ENCODE measurements around the gene LOXHD1. TPM values are rescaled to one million over a fixed set of nuclear protein-coding genes. Genes with fewer than 3 reads are reported as not detected.

LOXHD1 gene
- total RNA-seq, 1 experiment from 2014 or later: not detected

DNA sequence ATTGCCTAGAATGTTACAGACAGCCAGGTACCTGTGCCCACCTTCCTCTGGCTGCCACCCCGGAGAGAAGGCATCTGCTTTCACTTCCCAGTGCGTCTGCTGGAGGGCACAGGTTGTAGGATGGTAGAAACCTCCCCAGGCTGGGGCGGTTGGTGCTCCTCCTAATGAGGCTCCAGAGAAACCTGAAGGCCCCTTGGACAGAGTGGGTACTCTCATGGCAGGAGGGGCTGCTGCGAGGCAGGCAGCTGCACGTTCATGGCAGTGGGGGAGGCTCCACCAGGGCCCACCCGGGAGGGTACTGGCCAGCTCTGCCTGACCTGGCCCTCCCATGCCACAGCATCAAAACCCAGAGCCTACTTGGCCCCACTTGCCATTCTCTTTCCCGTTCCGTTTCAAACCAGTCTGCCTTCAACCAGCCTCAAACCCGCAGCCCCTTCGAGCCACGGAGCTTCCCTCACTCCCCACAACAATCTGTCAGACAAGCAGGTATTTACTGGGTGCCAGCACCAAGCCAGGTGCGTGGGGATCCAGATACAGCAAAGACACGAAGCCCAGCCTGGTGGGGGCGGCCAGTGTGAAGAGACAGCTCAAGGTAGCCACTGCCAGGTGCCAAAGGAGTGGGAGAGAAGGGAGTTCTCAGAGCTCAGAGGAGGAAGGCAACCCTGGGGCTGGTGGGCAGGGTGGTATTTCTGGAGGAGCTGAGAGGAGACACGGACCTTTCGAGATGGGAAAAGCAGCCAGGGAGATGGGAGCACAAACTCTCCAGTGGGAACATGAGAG is 229.6 kb downstream of the LOXHD1 start:
- ChIA-PET POLR2A (no interaction called here), CTCF (no interaction called here)
- no peak overlapping the region for H3K27ac Mint-ChIP-seq (ENCODE audit: unreplicated experiment)
- BruUV-seq (replicated peaks): no TSS peak
- H3K9me3 Mint-ChIP-seq (ENCODE audit: unreplicated experiment): no peaks in the 10 kb centered on the region
- H3K4me1 ChIP-seq: no peaks in the 10 kb centered on the region
- intact Hi-C loops (cut with micrococcal nuclease; ENCODE audit: unreplicated experiment): no loop called here
- H3K9me3 ChIP-seq: no peaks in the 10 kb centered on the region
- TF ChIP-seq, protein P1, sequence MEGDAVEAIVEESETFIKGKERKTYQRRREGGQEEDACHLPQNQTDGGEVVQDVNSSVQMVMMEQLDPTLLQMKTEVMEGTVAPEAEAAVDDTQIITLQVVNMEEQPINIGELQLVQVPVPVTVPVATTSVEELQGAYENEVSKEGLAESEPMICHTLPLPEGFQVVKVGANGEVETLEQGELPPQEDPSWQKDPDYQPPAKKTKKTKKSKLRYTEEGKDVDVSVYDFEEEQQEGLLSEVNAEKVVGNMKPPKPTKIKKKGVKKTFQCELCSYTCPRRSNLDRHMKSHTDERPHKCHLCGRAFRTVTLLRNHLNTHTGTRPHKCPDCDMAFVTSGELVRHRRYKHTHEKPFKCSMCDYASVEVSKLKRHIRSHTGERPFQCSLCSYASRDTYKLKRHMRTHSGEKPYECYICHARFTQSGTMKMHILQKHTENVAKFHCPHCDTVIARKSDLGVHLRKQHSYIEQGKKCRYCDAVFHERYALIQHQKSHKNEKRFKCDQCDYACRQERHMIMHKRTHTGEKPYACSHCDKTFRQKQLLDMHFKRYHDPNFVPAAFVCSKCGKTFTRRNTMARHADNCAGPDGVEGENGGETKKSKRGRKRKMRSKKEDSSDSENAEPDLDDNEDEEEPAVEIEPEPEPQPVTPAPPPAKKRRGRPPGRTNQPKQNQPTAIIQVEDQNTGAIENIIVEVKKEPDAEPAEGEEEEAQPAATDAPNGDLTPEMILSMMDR (IDR thresholded peaks at IDR 0.05; ENCODE audit: insufficient read depth in 1 of 2, low read depth in 1 of 2, low read length in 1 of 2, severe bottlenecking in 1 of 2, unreplicated experiment in 1 of 2): no peak
- H3K36me3 Mint-ChIP-seq (ENCODE audit: insufficient read depth, unreplicated experiment): no peaks in the 10 kb centered on the region
- H3K36me3 ChIP-seq (ENCODE audit: control insufficient read depth, insufficient read depth, low read length): no peaks in the 10 kb centered on the region
- H3K4me3 ChIP-seq (ENCODE audit: low read depth, low read length): no peak overlapping the region
- H3K27me3 ChIP-seq (replicated peaks; ENCODE audit: control insufficient read depth, insufficient read depth, low read length): no peaks in the 10 kb centered on the region
- no peak for DNase-seq
- peaks cover 6% of the 10 kb centered on the region for H3K4me1 Mint-ChIP-seq (ENCODE audit: low read depth, unreplicated experiment)
- no peak overlapping the region for H3K4me3 Mint-ChIP-seq (ENCODE audit: unreplicated experiment)
- H3K27me3 Mint-ChIP-seq (ENCODE audit: insufficient read depth, unreplicated experiment): peaks cover 10% of the 10 kb centered on the region

Other genes with a start within 250 kb of the LOXHD1 start
- not detected in 2 replicates for gene ST8SIA5, start 99.8 kb upstream of the LOXHD1 start, total RNA-seq (2022)

Data from Caco-2 (cell line).